CD1c-positive myeloid dendritic cell (primary cell): ENCODE measurements around the gene TRAF7.
A peak's percentile ranks its signal among the peaks of the same experiment; 100 is the strongest.

ENCODE experiments used
- DNase-seq: peaks from one replicate; pipeline ENCODE4 v3.0.0-alpha.2; 2016; ENCODE audit errors: extremely low spot score

Gene TRAF7

DNA sequence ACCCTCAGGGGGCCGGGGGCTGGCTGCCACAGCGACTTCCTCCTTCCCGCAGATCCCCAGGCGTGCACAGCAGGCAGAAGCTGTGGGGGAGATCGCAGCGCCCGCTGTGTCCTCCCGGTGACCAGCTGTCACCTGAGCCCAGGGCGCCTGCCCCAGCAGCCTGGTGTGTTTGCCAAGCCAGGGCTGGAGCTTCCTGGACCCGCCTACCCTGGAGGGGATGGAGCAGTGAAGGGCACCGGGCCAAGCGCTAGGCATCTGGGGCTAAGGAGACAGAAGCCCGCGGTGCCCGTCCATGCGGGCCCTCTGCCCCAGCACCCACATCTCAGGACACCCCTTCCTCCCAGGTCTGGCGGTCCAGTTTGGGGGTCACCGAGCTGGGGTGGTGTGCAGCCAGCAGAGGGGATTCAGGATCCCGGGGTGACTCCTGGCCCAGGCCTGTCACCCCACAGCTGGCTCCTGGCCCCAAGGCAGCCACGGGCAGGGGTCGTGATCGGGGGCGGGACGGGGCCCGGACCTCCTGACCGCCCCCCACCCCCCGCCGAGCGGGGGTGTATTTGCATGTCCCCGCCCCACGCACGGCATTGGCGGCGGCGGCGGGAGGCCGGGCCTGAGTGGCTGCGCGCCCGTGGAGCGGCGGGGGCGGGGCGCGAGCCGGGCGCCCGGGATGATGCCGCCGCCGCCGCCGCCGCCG, 7.5 kb upstream of the TRAF7 start, which contains the start of gene RAB26:
TSS of gene RAB26 (plus strand) at position 645 of the 691 bp plus-strand sequence. CDS start 159 bp downstream, outside the sequence.
- peak; percentile 58 for DNase-seq

DNA sequence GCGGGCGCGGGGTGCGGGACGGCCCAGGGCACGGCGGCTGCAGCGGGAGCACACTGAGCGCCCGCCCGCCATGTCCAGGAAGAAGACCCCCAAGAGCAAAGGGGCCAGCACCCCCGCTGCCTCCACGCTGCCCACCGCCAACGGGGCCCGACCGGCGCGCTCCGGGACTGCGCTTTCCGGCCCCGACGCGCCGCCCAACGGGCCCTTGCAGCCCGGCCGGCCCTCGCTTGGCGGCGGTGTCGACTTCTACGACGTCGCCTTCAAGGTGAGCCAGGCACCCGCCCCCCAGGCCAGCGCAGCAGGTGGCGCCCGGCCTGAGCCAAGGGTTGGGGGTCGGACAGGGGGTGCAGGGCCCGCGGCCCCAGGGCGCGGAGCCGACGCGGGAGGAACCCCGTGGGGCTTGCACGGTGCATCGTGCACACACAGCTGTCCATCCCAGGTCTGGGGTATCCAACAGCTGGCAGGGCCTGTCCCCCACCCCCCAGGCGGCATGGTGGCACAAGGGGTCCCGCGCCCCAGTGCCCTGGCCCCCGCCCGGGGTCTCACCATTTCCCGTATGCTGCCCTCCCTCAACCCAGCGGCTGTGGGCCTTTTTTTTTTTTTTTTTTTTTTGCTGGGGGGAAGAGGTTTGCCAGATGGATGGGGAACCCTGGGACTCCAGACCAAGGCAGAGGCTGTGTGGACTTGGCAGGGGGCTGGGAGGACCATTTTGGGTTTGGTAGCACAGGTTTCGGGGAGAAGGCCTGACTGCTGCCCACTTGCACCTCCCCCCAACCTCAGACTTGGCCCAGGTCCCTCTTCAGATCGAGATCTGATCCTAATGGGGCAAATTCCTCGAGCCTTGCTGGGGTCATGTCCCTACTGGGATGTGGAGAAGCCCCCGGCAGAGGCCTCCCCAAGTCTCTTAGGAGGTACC, 6.6 kb upstream of the TRAF7 start:
- no peak for DNase-seq

DNA sequence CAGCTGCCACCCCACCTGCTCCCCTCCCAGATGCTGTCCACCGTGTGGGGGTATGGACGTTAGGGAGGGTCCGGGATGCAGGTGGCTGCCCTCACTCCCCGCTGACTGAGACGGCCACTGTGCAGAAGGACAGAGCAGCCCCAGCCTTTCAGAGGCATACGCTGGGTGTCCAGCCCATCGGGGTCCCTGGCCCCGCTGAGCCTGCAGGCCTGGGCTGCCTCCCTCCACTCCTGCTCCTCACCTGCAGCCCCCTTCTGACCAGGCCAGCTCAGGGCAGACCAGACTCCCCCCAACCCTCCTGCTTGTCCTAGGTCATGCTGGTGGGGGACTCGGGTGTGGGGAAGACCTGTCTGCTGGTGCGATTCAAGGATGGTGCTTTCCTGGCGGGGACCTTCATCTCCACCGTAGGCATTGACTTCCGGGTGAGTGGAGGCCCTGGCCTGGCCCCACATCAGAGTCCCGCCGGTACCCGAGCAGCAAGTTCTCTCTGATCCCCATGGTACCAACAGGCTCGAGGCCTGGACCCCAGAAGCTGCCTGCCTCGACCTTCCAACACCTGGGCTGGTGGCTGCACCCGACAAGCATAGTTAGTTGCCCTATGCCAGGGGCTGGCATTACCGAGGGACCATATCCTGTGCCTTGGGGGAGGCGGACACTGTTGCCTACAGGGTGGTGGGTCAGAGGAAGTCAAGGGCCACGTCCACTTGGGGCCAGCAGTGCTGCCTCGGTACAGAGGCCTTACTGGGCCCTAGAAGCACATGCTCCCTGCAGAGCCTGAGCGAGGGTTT, 5.8 kb upstream of the TRAF7 start:
- no peak for DNase-seq

DNA sequence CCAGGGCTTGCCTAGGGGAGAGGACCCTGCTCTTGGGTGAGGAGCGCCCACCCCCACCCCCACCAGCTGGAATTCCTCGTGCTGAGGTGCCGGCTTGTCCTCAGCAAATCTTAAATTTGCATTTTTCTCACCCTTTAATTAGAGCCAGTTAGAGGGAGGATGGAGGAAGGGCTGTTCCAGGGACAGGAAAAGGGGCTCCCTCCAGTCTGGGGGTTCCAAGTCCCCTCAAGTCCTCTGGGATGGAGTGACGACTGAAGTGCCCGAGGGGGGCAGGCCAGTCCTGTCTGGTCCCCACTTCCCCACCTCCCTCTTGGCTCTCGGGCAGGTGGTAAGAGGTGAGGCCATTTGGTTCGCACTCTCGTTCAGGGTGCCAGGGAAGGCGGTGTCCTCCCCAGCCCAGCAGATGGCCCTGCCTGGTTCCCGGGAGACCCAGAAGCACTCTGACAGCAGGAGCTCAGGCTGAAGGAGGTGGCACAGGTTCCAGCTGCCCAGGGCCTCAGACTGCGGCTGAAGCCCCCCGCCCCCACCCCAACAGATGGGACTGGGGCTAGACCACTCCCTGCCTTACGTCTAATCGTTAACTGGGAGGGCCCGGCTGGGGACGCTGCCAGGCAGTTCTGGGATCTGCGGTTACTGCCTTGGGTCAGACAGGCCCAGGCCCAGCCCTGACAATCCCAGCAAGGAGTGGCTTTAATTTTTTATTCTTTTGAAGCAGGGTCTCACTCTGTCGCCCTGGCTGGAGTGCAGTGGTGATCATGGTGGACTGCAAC, 5.0 kb upstream of the TRAF7 start:
- DNase-seq: no peak

DNA sequence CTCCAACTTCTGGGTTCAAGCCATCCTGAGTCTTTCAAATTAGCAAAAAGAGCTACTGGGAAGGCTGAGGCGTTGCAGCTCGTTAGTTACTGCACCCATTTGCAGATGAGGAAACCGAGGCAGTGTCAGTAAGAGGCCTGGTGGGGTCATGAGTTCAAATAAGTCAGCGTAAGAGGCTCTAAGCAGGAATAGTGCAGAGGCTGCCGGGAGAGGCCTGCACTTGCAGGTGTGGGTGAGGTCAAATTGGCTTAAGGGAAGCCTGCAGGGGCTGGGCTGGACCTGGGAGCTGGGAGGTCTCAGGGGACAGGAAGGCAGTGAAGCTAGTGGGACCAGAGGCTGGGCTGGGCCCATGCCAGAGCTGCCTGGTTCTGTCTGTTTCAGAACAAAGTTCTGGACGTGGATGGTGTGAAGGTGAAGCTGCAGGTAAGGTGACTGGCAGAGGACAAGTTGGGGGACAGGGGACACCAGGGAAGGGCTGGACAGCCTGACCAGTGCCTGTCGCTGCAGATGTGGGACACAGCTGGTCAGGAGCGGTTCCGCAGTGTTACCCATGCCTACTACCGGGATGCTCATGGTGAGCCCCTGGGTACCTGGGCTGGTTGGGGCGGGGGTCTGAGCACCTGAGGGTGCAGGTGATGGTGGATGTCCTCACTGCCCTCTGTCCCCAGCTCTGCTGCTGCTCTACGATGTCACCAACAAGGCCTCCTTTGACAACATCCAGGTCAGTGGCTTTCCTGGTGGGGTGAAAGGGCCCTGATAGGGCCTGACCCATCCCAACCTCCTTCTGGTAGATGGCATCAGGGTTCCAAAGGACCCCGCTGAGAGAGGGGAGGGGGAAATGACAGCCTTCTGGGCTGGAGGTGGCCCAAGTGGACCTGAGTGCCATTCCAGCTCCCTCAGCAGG, 4.1 kb upstream of the TRAF7 start:
- DNase-seq: no peak

DNA sequence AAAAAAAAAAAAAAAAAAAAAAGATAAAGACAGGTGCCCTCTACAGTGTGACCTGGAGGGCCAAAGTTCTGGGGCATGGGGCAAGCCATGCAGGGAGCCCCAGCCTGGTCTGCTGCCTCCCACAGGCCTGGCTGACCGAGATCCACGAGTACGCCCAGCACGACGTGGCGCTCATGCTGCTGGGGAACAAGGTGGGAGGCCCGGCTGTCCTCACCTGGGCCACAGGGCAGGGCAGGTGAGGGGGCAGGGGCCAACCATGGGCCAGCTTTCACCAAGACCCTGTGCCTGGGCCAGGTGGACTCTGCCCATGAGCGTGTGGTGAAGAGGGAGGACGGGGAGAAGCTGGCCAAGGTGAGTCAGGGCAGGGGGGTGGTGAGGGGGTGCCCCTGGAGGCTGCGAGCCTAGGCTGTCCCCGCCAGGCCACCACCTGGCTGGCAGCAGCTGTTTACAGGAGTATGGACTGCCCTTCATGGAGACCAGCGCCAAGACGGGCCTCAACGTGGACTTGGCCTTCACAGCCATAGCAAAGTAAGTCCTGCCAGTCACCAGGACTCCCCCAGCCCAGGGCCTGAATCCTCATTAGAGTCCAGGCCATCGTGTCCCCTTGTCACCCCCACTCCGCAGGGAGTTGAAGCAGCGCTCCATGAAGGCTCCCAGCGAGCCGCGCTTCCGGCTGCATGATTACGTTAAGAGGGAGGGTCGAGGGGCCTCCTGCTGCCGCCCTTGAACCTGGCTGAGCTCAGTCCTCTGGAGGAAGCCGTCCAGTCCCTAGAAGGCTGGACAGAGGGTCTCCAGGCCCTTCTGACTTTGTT, 2.7 kb upstream of the TRAF7 start:
- no peak for DNase-seq

DNA sequence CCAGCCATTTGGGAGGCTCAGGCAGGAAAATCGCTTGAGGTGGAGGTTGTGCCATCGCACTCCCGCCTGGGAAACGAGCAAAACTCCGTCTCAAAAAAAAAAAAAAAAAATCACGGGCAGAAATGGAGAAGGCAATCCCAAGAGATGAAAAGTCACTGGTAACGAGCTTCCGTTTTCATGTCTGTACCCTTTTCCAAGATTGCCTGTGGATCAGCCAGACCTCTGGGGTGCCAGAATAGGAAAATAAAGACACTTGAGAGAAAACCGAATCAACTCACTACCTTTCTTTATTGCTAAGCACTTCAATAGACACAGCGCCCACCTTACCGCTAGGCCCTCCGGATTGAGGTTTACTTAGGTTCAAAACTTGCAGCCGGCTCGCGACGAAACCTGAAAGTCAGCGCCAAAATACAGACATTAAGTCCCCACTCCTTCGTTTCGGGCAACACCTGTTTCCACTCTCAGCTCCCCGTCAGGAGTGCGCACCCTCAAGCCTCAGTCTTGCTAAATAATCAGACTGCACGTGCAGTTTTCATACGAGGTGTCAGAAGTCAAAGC, 970 bp upstream of the TRAF7 start:
- DNase-seq: no peak

DNA sequence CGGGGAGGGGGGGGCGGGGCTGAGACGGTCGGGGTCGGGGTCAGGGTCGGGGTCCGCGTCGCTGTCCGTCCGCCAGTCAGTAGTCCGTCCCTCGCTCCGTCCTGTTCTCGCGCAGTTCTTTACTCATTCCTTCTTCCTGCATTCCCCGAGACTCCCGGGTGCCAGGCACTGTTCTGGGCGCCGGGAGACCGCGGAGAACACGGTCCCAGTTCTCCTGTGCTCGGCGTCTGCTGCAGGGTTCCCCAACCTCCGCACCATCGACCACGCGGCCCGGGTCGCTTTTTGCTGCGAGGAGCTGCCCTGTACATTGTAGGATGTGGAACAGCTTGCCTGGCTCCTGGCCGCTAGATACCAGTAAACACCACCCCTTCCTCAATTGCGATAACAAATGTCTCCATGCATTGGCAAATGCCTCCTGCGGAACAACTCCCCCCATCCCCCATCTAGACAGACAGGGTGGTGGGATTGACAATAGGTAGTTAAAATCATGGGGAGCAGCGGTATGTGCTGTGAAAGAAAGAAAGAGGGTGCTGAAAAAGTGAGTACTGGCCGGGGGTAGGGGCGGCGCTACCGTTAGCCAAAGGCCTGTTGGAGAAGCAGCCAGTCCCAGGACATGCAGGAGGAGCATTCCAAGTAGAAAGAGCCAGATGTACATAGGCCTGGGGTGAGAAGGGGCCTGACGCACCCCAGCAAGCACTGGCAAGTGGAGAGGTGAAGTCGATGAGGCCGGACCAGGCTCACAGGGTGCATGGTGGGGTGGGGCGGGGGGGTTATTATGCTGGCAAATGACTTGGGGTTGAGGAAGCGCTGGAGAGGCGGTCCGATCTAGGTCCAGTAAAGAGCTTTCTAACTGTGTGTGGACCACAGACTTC, 631 bp downstream of the TRAF7 start:
- peak; percentile 32 for DNase-seq

DNA sequence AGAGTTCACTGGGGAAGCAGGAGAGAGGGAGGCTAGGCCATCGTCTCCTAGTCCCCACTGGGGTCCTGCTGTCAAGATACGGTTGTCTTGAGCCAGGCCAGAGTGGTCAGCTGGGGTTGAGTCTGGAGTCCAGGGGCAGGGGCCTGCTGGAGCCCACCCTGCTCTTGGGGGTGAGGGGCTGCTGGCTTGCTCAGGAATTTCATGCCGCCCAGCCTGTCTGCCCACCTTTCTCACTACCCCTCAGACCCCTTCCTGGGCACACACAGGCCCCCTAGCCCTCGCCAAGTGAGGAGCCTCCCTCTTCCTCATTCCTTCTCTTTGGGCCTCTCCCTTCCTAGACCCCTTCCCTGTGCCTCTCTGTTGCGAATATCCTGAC, 1.3 kb downstream of the TRAF7 start:
- no peak for DNase-seq

DNA sequence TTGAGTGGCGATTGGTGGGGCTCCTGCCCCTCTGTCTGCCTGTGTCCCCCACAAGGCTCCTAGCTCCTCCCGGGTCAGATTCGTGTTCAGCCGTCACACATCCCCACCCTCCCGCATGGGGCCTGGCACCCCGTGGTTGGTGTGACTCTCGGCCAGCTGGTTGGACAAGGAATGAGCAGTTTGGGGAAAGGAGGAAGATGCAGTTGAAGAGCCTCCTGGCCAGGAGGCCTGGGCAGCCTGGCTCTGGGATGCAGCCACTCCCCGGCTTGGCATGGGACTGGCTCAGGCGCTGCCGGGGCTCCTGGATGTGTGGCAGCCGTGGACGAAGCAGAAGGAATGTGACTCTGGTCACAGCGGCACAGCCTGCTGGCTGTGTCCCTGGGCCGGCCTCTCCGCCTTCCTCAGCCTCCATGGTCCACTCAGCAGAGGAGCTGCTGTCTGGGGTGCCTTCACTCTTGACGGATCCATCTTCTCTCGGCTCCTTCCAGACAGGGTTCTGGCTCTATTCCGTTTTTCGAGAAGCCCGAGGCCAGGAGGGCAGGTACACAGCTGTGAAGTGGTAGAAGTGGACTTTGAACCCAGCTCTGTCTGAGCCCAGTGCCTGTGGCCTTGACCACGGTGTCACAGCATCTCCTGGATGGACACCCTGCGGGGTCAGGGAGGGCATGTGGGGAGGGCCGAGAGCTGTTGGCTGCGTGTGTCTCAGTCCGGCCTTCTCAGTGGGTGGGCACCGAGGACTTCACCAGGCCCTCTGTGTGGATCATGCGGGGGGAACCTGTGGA, 2.1 kb downstream of the TRAF7 start:
- no peak for DNase-seq

DNA sequence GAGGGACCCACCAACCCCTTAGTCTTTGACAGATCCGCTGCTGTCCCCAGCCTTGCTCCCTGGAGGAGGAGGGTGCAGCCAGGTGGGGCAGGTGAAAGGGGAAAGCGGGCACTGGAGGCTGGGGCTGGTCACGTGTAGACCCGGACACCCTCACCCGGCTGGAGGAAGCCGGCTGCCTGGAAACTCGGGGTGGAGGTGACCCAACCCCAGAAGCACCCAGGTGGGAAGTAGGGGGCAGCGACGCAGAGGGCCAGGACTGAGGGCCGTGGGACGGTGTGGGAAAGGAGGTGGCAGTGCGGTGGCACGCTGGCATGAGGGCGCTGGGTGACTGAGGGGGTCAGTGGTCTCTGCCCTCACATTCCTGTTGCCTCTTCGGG, 2.7 kb downstream of the TRAF7 start:
- DNase-seq: no peak

DNA sequence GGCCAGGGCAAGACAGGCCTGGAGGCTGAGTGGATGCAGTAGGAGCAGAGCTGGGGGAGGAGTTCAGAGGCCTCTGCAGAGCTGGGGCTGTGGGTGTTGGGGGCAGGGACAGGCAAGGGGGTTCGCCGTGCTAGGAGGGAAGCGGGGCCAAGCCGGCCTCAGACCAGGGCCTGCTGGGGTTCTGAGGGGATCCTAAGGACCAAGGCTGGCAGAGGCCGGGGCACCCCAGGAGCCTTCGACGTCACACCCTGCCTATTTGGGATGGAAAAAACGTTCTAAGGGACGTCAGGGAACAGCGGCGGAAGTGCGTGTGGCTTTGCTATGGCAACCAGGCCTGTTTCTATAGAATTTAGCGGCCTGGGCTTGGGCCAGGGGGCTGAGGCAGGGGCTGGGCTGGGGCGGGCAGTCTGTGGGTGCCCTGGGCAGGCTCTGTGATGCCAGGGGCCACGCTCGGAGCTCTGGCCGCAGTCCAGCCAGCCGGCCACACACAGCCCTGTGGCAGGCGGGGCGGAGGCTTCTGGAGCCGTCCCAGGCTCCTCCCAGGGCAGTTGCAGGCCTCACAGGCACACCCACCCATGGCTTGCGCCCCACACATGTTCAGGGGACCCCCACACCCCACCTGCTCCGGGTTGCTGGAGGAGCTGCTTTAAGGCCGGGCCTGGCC, 3.7 kb downstream of the TRAF7 start:
- DNase-seq: no peak

DNA sequence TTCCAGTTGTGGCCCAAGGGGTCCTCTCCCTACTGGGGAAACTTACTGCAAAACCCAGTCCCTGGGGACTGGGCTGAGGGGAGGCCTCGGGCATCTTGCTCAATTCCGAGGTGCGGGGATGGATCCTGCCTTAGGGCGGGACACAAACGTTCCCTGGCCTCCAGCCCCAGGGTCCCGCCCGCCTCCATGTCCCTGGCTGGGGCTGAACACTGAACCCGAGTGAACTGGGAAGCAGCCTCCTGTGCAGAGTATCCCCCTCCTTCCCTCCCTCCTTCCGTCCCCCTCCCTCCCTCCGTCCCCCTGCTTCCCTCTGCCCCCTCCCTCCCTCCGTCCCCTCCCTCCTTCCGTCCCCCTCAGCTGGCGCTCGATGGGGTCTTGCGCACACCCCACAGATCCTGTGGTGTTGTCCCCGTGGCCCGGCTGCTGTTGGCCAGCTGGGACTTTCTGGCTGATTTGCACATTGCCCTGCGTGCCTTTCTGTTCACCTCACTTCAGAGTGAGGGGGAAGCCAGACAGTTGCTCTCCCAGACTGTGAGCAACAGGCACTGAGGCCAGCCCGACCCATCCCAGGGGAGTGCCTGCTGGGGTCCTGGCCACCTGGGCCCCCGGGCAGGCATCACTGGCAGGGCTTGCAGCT, 5.5 kb downstream of the TRAF7 start:
- no peak for DNase-seq

DNA sequence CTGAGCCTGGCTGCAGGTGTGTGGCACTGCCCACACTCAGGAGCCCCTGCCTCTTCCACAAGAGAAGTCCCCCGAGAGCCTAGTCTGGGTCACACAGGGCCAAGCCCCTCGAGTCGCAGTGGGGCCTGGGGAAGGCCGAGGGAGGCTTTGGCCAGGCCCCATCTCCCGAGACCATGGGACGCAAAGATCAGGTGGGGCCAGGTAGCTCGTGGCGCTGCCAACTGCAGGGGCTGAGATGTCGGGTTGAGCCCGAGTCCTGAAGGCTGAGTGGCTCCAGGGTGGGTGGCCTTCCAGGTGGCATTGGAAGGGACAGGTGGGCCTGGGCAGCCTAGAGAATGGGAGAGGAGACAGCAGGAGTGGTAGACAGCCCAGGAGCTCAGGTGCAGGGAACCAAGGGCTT, 6.3 kb downstream of the TRAF7 start:
- DNase-seq: no peak

DNA sequence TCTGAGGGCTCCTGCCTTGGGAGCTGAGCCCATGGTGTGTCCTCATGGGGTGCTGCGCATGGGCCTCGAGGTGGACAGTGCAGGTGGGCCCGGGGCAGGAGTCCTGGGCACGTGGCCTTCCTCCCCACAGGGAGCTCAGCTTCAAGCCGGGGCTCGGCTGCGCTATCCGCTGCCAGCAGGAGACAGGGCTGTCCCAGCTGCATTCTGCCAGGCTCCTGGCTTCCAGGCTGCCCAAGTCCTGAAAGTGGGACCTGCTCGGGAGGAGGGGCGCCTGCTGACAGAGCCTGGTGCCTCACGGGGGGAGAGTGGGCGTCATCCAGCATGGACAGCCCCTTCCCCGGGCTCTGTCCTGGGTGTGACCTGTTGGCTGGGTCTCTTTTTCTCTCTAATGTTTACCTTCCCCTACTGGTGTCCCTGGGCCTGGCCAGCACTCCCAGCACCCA, 7.1 kb downstream of the TRAF7 start:
- no peak for DNase-seq

DNA sequence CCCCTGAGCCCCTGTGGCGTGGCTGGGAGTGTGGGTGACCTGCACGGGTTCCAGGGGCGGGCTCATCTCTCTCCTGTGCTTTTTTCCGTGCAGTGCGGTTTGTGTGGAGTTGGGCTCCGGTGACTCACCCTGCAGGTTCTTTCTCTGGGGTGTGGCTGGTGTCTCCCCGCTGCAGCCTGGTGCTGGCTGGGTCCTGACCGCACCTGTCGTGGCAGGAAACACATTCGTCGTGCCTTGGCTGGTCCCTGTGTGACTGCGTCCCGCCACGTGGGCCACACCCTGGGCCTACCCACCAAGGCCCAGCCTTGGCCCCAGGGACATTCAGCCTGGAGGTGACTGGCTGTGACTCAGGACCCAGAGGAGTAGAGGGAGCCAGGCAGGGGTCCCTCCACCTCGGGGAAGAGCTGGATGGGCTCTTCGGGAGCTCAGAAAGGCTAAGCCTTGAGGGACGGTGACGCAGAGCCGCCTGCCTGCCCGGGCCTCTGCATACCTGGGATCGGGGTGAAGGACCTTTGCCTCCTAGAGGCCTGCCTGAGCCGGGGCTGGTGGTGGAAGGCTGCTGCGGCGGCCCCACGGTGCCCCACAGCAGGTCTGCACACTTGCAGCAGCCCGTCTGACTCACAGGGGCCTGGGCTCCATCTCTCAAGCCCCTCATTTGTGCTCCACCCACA, 7.8 kb downstream of the TRAF7 start:
- no peak for DNase-seq
